Measurements from ENCODE around the gene ZNF148.

- TF ChIP-seq POLR2A (IDR thresholded peaks at IDR 0.05) (no peak), CTCF (IDR thresholded peaks at IDR 0.05) (no peak)
Measured at GRCh38 chr3:125331243-125331642, 43.9 kb downstream of the ZNF148 start.
